H1 (cell line): ENCODE measurements around the gene ERC1.

Experiments
- ASH2L ChIP-seq: fragments of 200-600, 300-600 bp; sonication (generic); IDR thresholded peaks from one replicate; pipeline ENCODE4 v1.7.1; 2017; ENCODE audit warnings: low read length
- CBX5 ChIP-seq: fragments of 300-800, 300-1000 bp; sonication (generic); IDR thresholded peaks from 2 replicates; pipeline ENCODE4 v1.7.1; 2016; ENCODE audit warnings: antibody characterized with exemption, low read length, low read depth
- CEBPB ChIP-seq: IDR thresholded peaks from 2 replicates; pipeline ENCODE4 v1.6.1; 2012; ENCODE audit warnings: low read depth, low read length
- EZH2 ChIP-seq: fragments of 200-600 bp; sonication (generic); IDR thresholded peaks from 2 replicates; pipeline ENCODE4 v1.7.1; 2012; ENCODE audit warnings: low read depth, mild to moderate bottlenecking, moderate library complexity, low read length, inconsistent platforms; ENCODE audit not compliant: severe bottlenecking
- POLR2A ChIP-seq, 2 experiments: IDR thresholded peaks; 1 replicate in 1 of 2; 2 replicates in 1 of 2; pipeline ENCODE4 v1.6.1; 2011; ENCODE audit warnings: low read depth in 2 of 2, low read length in 2 of 2, mild to moderate bottlenecking in 2 of 2; ENCODE audit errors: control extremely low read depth in 1 of 2
- POLR2AphosphoS5 ChIP-seq: IDR thresholded peaks from 2 replicates; pipeline ENCODE4 v1.6.1; 2011; ENCODE audit warnings: low read depth, low read length
- POU5F1 ChIP-seq: IDR thresholded peaks from 2 replicates; pipeline ENCODE4 v1.6.1; 2011; ENCODE audit warnings: low read depth, mild to moderate bottlenecking, low read length, moderate library complexity
- SIN3A ChIP-seq, 2 experiments: IDR thresholded peaks in 1 of 2; conservative IDR thresholded peaks in 1 of 2; 2 replicates each; pipeline ENCODE4 v1.6.1; 2011 to 2012; ENCODE audit warnings: low read length in 2 of 2, improper control_type of control experiment in 1 of 2, low read depth in 1 of 2, mild to moderate bottlenecking in 1 of 2
- SP1 ChIP-seq: IDR thresholded peaks from 2 replicates; pipeline ENCODE4 v1.6.1; 2011; ENCODE audit warnings: low read depth, low read length
- SUZ12 ChIP-seq: fragments of 200-600 bp; sonication (generic); IDR thresholded peaks from 2 replicates; pipeline ENCODE4 v1.6.1; 2012; ENCODE audit warnings: mild to moderate bottlenecking, inconsistent platforms, low read length, moderate library complexity, mixed read lengths
- YY1 ChIP-seq: IDR thresholded peaks from 2 replicates; pipeline ENCODE4 v1.6.1; 2011; ENCODE audit warnings: low read depth, mild to moderate bottlenecking, low read length
- TF ChIP-seq, protein P1 (sequence below), 3 experiments: IDR thresholded peaks; 1 replicate in 2 of 3; 2 replicates in 1 of 3; pipeline versions ENCODE4 v1.5.1 to v1.6.1; 2011; ENCODE audit warnings: low read length in 3 of 3, mild to moderate bottlenecking in 3 of 3, inconsistent platforms in 2 of 3, low read depth in 1 of 3, moderate library complexity in 1 of 3; ENCODE audit not compliant: insufficient read depth in 1 of 3; ENCODE audit errors: control extremely low read depth in 1 of 3

DNA sequence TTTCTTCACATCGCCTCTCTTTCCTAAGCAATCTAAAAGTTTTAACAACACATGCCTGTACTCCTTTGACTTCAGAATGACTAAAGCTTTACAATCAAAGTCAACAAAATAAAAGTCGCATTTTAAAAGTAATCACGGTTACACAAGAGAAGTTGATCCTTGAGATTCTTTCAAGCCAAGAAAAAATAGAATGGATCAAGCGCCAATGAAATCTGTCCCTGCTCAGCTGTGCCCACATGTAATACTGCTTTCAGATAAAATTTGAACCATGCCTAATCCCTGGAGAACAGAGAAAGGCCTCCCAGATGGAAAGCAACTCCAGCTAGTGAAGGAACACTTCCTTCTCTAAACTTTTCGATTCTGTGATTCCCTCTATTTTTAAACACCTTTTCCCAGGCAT is 490.3 kb downstream of the ERC1 start:
- TF ChIP-seq YY1 (no peak), SIN3A (conservative IDR thresholded peaks at IDR 0.05 in 1 of 2, IDR thresholded peaks at IDR 0.05 in 1 of 2; ENCODE audit: low read depth in 1 of 2, low read length in 2 of 2) (no peak), CEBPB (no peak), SUZ12 (no peak), EZH2 (no peak), SP1 (no peak), POLR2A (IDR thresholded peaks at IDR 0.05; ENCODE audit: control extremely low read depth in 1 of 2, low read depth in 2 of 2, low read length in 2 of 2) (no peak), CBX5 (no peak), POU5F1 (no peak), POLR2AphosphoS5 (no peak), ASH2L (no peak)
- TF ChIP-seq, protein P1, sequence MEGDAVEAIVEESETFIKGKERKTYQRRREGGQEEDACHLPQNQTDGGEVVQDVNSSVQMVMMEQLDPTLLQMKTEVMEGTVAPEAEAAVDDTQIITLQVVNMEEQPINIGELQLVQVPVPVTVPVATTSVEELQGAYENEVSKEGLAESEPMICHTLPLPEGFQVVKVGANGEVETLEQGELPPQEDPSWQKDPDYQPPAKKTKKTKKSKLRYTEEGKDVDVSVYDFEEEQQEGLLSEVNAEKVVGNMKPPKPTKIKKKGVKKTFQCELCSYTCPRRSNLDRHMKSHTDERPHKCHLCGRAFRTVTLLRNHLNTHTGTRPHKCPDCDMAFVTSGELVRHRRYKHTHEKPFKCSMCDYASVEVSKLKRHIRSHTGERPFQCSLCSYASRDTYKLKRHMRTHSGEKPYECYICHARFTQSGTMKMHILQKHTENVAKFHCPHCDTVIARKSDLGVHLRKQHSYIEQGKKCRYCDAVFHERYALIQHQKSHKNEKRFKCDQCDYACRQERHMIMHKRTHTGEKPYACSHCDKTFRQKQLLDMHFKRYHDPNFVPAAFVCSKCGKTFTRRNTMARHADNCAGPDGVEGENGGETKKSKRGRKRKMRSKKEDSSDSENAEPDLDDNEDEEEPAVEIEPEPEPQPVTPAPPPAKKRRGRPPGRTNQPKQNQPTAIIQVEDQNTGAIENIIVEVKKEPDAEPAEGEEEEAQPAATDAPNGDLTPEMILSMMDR (IDR thresholded peaks at IDR 0.05; ENCODE audit: control extremely low read depth in 1 of 3, insufficient read depth in 1 of 3, low read depth in 1 of 3, low read length in 3 of 3): no peak
